NCI-H748 (cell line): ENCODE results near the gene SPEM2.

Experiments
- DNase-seq: peaks from one replicate; lab custom pipeline; 2025; ENCODE audit not compliant: unreplicated experiment; lab: John Stamatoyannopoulos, UW

The SPEM2 gene

DNA sequence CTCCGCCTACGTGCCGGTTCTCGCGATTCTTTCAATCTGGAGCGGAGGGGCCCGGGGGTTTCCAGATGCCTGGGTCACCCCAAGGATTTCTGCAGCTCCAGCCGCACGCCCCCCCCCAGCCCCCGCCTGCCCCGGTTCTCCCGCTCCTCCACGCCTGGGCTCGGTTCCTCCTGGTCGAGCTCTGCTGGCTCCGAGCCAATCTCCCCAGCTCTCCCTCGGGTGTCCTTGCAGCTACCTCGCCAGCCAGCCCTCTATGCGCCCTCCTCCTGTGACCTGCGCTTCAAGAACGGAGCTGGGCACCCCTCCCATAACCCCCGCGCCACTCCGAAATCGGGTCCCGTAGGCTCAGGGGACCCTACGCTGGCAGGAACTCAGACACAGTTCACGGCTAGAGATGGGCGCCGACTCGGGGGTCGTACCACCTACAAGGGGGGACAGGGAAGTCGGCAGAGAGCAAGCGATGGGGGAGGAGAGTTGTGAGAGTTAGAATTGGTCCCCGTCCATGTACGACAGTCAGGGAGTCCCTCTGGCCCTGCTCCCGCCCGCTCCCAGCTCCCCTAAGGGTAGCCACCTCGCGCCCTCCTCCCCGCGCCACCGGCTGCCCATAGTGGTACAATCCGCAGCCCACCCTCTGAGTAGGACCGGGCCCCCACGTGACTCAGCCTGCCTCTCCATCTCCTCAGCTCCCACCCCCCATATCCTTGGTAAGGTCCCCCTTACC is 14.9 kb downstream of the SPEM2 start:
- DNase-seq: peak; percentile 75

DNA sequence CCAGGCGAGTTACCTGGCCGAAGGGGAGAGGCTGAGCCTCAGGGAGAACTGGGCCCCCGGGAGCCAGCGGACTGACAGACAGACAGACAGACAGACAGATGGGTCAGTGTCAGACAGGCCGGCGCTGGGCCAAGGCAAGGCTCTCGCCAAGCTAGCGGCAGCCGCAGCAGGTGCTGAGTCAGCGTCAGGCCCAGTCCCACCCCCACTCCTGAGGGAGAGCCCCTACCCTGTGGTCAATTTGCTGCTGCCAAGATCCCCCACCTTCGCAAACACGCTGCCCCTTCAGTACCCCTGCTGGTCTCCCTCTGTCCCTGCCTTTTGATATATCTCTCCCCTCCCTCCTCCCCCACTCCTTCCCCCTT is 15.4 kb downstream of the SPEM2 start:
- DNase-seq: peak; percentile 56

DNA sequence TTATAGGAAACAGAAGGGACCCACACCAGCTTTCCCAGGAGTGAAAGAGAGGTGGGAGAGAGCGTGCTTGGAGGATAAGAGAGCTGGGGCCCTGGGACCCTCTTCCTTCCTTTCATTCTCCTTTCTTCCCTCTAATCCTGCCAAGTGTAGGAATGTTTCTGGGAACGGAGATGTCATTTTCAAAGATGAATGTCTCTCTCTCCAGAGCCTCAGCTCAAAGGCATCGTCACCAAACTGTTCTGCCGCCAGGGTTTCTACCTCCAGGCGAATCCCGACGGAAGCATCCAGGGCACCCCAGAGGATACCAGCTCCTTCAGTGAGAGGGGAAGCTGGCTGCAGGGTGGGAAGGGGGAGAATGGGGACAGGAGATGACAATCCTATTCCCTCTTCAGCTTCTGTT is 15.8 kb downstream of the SPEM2 start:
- DNase-seq: no peak

DNA sequence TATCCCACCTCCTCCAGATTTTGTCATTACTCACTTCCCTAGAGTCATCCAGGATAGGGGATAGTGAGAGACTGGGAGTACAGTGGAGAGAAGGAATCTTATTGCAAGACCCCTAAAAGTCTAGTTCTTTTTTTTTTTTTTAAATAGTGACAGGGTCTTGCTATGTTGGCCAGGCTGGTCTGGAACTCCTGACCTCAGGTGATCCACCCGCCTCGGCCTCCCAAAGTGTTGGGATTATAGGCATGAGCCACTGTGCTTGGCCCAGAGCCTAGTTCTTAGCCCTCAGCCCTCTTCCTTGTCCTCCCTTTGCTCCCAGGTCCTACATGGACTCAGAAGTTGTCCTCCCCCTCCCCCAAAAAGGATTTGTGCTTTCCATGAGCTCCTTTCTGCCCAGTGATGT is 16.7 kb downstream of the SPEM2 start:
- no peak for DNase-seq

DNA sequence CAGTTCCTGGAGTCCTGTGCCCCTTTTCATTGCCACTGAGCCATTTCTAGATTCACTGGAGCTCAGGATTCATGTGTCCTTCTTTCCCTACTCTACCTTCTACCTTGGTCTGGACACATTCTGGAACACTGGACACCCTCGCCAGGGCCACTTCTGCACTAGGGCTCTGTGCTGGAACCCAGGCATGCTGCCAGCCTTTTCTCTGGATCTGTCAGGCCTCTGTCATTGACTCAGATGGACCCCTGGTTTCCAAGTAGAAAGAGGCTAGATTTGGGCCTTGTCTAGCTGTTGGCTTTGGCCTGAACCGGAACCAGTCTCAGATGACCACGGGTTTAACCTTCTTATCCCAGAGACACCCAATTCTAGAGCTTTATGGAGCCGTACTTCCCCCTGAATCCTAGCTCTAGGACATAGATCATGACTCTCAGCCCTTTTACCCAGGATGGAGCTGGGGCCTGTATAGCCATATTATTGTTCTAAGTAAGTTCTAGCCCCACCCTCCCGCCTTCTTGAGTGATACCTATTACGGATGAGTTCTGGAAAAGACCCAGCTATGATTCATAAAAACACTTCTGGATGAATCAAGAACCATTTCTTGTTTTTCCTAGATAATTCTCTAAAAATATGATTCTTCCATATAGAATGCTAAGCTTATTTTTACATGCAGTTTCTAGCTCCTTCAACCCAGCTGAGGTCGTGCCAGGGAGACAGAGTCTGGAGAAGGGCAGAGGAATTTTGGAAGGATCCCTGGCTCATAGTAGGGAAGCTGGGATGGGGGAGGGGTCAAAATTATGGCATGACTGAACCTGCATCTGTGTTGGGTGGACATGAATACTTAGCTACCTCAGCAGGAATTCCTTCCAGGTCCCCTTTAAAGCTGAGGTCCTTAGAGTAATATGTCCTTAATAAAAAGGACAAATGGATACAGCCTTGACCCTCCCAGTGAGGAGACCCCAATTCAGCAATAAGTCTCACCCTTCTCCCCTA is 18.4 kb downstream of the SPEM2 start:
- DNase-seq: no peak

DNA sequence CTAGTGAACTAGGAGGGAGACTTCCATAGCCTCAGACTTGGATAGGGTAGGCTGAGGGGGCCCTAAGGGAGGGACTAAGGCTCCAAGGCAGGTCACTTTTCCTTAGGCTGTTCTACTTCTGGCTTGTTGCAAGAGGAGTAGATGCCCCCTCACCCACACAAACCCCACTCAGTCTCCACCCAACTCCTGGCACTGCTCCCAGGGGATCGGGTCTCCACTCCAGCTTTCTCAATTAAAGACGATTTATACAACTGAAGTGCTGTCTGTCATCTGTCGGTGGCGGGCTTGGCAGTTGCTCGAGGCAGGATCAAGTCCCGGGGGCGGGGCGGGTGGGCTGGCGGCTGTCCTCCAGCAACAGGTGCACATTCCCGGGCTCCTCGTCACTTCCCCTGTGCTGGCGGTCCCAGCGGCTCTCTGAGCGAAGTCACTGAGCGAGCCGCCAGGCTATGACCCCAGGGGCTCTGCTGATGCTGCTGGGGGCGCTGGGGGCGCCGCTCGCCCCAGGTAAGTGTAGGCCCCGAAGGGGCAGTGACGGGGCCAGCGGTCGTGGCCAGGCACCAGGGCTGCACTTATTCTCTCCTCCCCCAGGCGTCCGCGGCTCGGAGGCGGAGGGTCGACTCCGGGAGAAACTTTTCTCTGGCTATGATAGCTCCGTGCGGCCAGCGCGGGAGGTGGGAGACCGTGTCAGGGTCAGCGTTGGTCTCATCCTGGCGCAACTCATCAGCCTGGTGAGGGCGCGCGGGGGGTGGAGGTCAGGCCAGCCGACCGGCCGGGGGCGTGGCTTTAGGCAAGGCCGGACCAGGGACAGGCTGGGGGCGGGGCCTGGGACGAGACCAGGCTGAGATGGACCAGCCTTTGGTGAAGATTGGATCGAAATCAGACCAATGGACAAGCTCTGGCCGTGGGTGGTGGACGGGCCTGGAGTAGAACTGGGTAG is 19.5 kb downstream of the SPEM2 start, which contains the start of gene CHRNB1:
CHRNB1 (plus strand) TSS at position 380 of the 937 bp plus-strand sequence; CDS start at position 447, 67 bp downstream.
- peak; percentile 30 for DNase-seq

DNA sequence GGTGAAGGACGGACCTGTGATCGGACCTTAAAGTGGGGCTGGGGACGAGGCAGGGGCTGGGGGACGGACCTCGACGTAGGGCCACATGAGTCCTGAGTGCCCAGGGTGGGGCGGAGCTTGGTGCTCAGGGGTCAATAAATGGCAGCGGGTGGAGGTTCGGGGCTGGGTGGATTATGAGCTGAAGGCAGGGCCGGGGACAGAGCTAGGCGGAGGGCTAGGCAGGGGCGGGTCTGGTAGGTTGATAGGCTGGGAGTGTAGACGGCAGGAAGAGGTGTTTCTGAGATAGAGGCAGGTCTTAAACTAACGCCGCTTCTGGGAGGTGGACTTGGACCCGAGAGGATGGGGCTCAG is 20.2 kb downstream of the SPEM2 start:
- DNase-seq: no peak

DNA sequence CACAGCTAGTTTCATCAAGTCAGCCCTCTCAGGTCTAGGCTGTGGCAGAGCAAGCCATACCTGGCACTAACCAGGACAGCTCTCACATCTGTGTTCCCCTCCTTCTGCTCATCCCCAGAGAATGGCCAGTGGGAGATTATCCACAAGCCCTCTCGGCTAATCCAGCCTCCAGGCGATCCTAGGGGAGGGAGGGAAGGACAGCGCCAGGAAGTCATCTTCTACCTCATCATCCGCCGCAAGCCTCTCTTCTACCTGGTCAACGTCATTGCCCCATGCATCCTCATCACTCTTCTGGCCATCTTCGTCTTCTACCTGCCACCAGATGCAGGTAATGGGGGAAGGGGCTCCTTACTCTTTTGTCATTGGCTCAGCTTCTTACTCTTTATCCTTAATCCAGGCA is 23.0 kb downstream of the SPEM2 start:
- DNase-seq: no peak

DNA sequence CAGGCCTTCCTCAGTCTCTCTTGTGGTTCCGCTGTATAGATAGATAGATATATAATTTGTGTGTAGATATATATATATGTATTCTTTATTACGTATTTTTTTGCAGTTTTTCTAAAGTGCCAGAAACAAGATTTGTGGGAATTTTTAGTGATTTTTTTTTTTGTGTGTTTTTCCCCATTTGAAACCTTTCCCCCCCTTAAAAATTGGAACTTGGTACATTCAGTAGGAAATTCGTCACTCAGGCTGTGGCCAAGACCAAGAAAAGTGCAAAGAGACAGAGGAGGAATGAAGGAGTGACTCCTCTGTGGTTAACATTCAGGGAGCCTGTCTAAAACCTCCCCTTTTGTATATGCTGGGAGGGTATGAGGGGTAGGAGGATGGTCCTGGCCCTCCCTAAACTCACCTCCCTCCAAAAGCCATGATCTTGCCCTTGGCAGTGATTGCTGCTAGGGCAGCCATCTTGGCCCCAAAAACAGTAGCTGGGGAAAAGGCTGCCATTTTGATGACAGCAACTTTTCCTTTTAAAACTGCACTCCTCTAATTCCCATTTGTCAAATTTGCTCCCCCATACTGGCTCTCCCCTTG is 34.6 kb downstream of the SPEM2 start:
- no peak for DNase-seq

DNA sequence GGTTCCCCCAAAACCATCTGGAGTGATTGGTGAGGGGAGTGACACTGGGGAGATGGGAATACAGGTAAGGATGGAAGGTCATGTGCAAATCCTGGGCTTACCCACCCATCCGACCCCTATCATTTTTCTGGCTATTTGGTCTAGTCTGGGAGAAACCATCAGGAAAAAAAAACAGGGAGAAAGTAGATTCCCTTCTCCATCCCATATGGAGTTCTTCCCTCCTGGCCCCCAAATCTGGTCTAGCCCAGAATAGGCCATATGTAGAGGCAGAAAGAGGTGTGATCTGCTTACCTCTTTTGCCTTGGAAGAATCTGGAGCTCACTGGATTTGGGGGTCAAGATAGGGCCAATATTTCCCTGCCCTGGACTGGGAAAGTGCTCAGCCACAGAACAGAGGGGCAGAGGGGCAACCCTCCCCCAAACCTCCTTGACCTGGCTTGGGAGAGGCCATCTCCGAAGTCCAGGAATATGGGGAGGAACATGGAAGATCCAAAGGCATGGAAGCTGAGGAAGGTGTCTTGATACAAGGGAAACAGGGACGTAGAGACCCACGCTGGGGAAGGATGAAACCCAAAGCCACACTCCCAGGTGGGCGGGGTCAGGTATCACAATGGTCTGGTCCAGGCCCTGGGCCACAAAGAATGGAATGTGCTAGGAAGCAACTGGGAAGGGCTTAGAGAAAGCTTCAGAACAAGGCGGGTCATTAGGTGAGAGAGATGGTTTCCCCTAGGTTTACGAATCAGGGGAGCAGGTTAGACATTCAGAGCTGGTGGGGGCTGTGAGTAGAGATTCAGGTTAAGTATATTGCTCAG is 35.6 kb downstream of the SPEM2 start:
- DNase-seq: no peak

DNA sequence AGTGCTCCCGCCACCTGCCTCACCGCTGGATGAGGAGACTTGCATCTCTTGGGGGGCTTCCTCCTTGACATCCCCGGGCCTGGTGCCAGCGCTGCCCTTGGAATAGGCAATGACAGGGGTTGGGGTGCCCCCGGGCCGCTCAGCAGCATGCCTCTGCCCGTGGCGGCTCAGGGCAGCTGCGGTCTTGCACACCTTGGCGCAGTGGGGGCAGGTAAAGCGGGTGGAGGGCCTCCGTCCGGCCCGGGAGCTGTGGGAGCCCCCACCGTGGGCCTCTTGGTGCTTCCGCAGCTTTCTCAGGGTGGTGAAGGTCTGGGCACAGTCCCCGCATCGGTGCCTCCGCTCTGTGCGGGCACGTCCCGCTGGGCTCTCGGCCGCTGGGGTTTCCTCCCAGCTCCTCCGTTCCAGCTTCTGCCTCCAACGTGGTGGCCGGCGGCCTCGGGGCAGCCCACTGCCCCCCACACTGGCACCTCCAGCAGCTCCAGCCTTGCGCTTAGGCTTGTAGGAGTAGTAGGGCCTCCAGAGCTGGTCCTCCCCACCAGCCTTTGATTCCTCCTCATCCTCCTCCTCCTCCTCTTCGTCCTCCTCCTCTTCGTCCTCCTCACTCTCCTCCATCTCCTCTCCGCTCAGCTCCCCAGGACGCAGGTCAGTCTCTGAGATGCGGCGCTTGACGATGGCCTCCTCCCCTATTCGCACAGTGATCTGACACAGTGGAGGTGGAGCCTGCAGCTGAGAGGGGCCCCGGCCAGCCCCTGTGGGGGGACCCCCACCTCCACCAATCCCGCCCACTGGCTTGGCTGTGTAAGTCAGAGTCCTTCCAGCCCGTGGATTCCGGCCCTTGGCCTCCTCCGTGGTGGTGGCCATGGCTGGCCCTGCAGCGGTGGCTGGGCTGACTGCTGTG is 37.3 kb downstream of the SPEM2 start:
- DNase-seq: no peak

DNA sequence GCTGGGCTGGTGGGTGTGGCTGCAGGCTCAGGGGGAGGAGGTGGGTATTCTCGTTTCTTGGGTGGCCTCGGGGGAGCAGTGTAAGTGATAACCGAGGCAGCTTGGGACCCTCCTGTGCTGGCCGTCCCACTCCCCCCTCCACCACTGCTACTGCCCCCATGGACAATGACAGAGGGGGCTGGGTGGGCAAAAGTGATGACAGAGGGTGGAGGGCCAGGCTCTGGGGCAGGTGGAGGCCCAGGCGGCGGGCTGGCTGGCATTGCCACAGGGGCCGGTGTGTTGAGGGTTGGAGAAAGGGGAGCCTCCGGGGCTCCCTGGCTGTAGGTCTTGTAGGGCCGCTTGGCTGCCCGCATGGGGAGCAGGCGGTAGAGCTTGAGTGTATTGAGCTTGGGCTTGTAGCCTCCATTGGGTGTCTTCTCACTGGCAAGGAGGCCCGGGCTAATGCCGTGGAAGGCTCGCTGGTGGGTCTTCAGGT is 38.0 kb downstream of the SPEM2 start:
- no peak for DNase-seq

DNA sequence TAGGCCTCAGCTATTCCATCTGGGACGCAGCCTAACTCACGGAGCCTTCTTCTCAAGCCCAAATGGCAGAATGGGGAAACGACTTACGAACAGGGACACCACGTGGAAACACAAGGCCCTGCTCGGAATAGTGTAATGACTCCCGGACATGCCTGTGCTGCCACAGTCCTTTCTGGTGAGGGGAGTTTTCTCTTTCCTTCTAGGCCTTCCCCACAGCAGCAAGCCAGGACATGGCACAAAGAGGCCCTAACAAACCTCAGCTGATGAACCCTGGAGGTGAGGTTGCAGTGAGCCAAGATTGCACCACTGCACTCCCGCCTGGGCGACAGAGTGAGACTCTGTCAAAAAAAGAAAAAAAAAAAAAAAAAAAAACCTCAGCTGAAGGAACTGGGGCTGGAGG is 38.7 kb downstream of the SPEM2 start:
- no peak for DNase-seq

DNA sequence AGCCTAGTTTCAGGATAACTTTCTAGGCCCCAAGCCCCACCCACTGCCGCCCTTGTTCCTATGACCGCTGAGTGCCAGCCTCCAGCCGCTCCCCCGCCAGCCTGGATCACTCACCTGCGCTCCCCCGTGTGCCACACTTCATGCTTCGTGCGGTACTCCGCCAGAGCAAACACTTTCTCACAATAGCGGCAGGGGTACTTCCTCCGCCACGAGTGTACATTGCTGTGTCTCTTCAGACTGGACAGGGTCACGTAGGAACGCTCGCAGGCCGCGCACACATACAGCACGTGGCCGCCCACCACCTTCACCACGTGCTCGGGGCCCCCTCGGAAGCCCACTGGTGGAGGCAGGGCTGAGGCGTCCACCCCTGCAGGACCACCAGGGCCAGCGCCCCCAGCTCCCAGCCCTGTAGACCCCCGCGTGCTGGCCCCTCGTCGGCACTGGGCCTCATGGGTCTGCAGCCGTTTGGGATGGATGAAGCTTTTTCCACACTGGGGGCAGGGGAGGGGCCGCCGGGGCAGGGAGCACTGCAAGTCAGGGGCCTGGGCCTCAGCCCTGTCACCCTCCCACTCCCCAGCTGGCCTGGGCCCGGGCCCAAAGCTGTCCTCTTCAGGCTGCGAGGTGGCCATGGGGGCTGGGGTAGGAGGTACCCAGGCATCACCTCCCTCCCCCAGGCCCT is 40.3 kb downstream of the SPEM2 start:
- no peak for DNase-seq

DNA sequence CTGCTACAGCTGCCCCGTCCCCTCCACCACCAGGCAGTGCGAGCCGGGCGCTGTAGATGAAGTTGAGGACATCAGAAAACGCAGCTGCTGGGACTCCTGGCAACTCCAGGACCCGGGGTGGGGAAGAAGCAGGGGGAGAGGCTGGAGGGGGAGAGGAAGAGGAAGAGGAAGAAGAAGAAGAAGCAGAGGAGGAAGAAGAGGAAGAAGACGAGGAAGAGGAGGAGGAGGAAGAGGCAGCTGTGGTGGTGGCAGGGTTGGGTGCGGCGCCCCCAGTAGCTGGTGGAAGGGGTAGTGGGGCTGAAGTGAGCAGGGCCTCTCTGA is 40.9 kb downstream of the SPEM2 start:
- no peak for DNase-seq

DNA sequence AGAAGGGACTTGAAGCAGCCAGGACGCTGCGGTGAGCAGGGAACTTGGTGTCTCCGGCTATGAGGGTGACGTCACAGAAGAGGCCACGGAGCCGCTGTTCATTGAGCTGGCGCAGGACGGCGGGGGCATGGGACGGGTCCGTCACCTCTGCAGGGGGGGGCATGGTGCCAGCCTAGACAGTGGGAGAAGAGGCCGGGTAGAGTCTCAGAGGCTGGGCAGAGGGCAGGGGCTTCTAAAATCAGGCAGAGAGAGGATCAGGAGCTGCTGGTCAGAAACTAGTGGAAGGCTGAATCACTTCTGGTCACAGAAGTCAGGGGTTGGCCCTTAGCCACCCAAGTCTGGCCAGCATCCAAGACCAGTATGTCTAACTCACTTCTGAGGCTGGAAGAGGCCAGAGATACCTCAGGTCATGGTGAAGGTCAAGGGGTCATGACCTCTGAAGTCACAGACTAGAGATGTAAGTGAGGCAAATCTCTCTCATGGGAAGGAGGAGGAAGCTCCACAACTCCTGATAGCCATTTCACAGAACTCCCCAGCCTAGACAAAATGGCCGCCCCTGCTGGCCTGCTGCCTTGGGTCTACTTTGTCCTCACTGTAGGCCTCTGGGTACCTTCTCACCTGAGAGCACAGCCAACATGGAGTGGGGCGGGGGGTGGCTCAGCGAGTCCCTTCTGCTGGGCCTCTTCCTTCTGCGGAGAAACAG is 41.4 kb downstream of the SPEM2 start:
- no peak for DNase-seq

DNA sequence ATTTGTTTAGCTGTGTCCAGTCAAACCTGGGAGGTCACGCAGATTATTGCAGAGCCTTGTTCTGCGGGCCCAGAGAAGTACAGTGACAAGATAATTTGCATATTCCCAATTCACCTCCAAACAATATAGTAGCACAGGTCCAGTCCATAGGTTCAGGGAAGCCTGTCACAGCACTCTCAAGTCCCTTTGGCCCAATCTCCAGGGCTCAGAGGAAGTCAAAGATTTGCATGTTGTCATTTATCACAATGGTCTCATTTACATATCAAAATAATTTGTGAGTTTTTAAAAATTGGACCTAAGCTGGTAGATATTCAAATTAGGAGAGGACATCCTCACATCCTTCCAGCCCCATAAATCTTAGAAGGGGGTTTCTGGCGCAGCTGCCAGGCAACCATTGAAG is 42.1 kb downstream of the SPEM2 start:
- DNase-seq: no peak

DNA sequence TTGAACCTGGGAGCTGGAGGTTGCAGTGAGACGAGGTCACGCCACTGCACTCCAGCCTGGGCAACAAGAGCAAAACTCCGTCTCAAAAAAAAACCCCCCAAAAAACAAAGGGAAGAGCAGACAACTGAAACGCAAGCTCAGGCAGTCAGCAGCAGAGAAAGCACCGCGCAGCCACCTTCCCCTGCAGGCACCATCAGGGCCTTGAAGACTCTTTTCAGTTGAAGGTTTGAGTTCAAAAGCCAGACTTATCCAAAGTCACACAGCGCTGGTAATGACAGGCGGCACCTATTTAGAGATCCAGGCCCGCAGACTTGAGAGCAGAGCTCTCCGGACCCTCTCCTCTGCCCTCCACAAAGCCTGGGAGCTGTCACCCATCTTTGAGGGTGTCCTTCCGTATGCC is 42.9 kb downstream of the SPEM2 start:
- no peak for DNase-seq
